Gastrocnemius medialis (tissue), 4 donors: ENCODE data around the gene C13orf46.

Experiments
- CTCF ChIP-seq, 5 experiments: fragments of 450-650 bp in 3 of 5; fragments of 200-600 bp in 2 of 5; sonication (generic) in 2 of 5; IDR thresholded peaks in 4 of 5; conservative IDR thresholded peaks in 1 of 5; 1 replicate in 4 of 5; 2 replicates in 1 of 5; pipeline ENCODE4 v1.5.1; 2016 to 2019; ENCODE audit warnings: antibody characterized with exemption in 5 of 5, mild to moderate bottlenecking in 3 of 5, moderate library complexity in 3 of 5
- POLR2A ChIP-seq, 2 donors: fragments of 450-650 bp; IDR thresholded peaks; one replicate each; pipeline ENCODE4 v1.6.1; 2017; ENCODE audit warnings: antibody characterized with exemption in 2 of 2, mild to moderate bottlenecking in 2 of 2, moderate library complexity in 2 of 2

GRCh38 chr13:114002771-114003321 lies 29.0 kb upstream of the C13orf46 start:
- TF ChIP-seq CTCF (IDR thresholded peaks at IDR 0.05 in 4 of 5, conservative IDR thresholded peaks at IDR 0.05 in 1 of 5) (no peak), POLR2A (IDR thresholded peaks at IDR 0.05) (no peak)
